WTC11 (cell line): ENCODE data around the gene DUT. TPM values are rescaled to one million over a fixed set of nuclear protein-coding genes. Genes with fewer than 3 reads are reported as not detected.

Experiments
- ATAC-seq: fragments of 200-7000 bp; cut with Tn5 transposase; 2 replicates; pipeline ENCODE4 v1.10.0; 2021; ENCODE audit warnings: mild to moderate bottlenecking, moderate library complexity
- CTCF ChIA-PET: fragments of 300-600 bp; sonication (Branson Sonifier 250); formaldehyde crosslinking; loops from one replicate; lab custom pipeline; 2021; ENCODE audit warnings: antibody characterized with exemption; lab: Charles Lee
- POLR2A ChIA-PET: fragments of 350-600 bp; sonication (Branson Sonifier 250); formaldehyde crosslinking; loops from one replicate; lab custom pipeline; 2021; ENCODE audit warnings: antibody characterized with exemption; lab: Charles Lee
- DNase-seq: peaks from one replicate; pipeline ENCODE4 v3.0.0; 2021; ENCODE audit warnings: low spot score
- H3K27ac Mint-ChIP-seq: 2 replicates; pipeline ENCODE4 v1.8.0; 2021; ENCODE audit warnings: mixed read lengths
- H3K27me3 Mint-ChIP-seq: 2 replicates; pipeline ENCODE4 v1.8.0; 2021; ENCODE audit warnings: low read depth, mild to moderate bottlenecking, moderate library complexity, mixed read lengths
- H3K36me3 Mint-ChIP-seq: 2 replicates; pipeline ENCODE4 v1.8.0; 2021; ENCODE audit warnings: mixed read lengths
- H3K4me1 Mint-ChIP-seq: 2 replicates; pipeline ENCODE4 v1.8.0; 2022; ENCODE audit warnings: mixed read lengths
- H3K4me3 Mint-ChIP-seq: 2 replicates; pipeline ENCODE4 v1.8.0; 2021; ENCODE audit warnings: mild to moderate bottlenecking, moderate library complexity, mixed read lengths
- H3K9me3 Mint-ChIP-seq: 2 replicates; pipeline ENCODE4 v1.8.0; 2021; ENCODE audit warnings: mixed read lengths
- AFF4 ChIP-seq: sonication (generic); formaldehyde crosslinking; IDR thresholded peaks from 2 replicates; pipeline ENCODE4 v1.8.1; 2023; ENCODE audit warnings: mild to moderate bottlenecking, missing genetic modification reagents, borderline replicate concordance
- ATF3 ChIP-seq: sonication (generic); formaldehyde crosslinking; conservative IDR thresholded peaks from 2 replicates; pipeline ENCODE4 v1.8.1; 2022; ENCODE audit warnings: mild to moderate bottlenecking, missing genetic modification reagents
- ESRRA ChIP-seq: sonication (generic); formaldehyde crosslinking; IDR thresholded peaks from 2 replicates; pipeline ENCODE4 v1.8.1; 2022; ENCODE audit warnings: mild to moderate bottlenecking, missing genetic modification reagents, borderline replicate concordance
- GABPB1 ChIP-seq: sonication (generic); formaldehyde crosslinking; IDR thresholded peaks from 2 replicates; pipeline ENCODE4 v1.8.1; 2023; ENCODE audit warnings: mild to moderate bottlenecking, missing genetic modification reagents
- NFATC4 ChIP-seq: fragments of 250-450 bp; sonication (Bioruptor Pico); IDR thresholded peaks from 2 replicates; pipeline ENCODE4 v1.9.0; 2021; ENCODE audit warnings: mild to moderate bottlenecking
- NR3C1 ChIP-seq: sonication (generic); formaldehyde crosslinking; conservative IDR thresholded peaks from 2 replicates; pipeline ENCODE4 v1.8.1; 2023; ENCODE audit warnings: low read depth, mild to moderate bottlenecking, missing genetic modification reagents
- PREB ChIP-seq: sonication (generic); formaldehyde crosslinking; IDR thresholded peaks from 2 replicates; pipeline ENCODE4 v1.8.1; 2022; ENCODE audit warnings: mild to moderate bottlenecking, missing genetic modification reagents, moderate library complexity, borderline replicate concordance
- SP1 ChIP-seq: sonication (generic); formaldehyde crosslinking; conservative IDR thresholded peaks from 2 replicates; pipeline ENCODE4 v1.8.1; 2022; ENCODE audit warnings: missing genetic modification reagents
- ZMAT4 ChIP-seq: fragments of 250-450 bp; sonication (Bioruptor Pico); IDR thresholded peaks from 2 replicates; pipeline ENCODE4 v1.9.0; 2021; ENCODE audit warnings: mild to moderate bottlenecking
- ZNF281 ChIP-seq: sonication (generic); formaldehyde crosslinking; IDR thresholded peaks from 2 replicates; pipeline ENCODE4 v1.8.0; 2023; ENCODE audit warnings: mild to moderate bottlenecking, missing genetic modification reagents
- ZNF317 ChIP-seq: sonication (generic); formaldehyde crosslinking; IDR thresholded peaks from 2 replicates; pipeline ENCODE4 v1.8.1; 2023; ENCODE audit warnings: low read depth, mild to moderate bottlenecking, moderate library complexity, missing genetic modification reagents, borderline replicate concordance
- ZNF396 ChIP-seq: fragments of 250-450 bp; sonication (Bioruptor Pico); IDR thresholded peaks from 2 replicates; pipeline ENCODE4 v1.8.0; 2021; ENCODE audit warnings: mild to moderate bottlenecking, moderate library complexity, borderline replicate concordance
- ZSCAN18 ChIP-seq: fragments of 250-450 bp; sonication (Bioruptor Pico); IDR thresholded peaks from 2 replicates; pipeline ENCODE4 v2.1.2; 2022; ENCODE audit warnings: mild to moderate bottlenecking, moderate library complexity
- total RNA-seq: library from RNA; stranded (reverse); gene quantifications from 3 replicates; pipeline ENCODE4 v1.2.3, GENCODE V29; 2021

DUT gene
- total RNA-seq, 1 experiment from 2014 or later: 204 TPM

GRCh38 chr15:48371550-48371949 lies 40.3 kb downstream of the DUT start:
- POLR2A ChIA-PET: no interaction called here
- ATAC-seq: no peak
- no peak for DNase-seq
- Mint-ChIP-seq H3K9me3 (peaks cover 13% of the 10 kb centered on the region), H3K27me3 (no peaks in the 10 kb centered on the region; the same call in 1 of the 2 replicates), H3K4me1 (no peaks in the 10 kb centered on the region)
- CTCF ChIA-PET: interaction anchor here (1.2 to 1.8 kb wide), 2 partner anchors 14 to 35 kb away, joined by 3 to 6 read pairs; no protein-coding TSS in a partner anchor
- TF ChIP-seq PREB (CRISPR knock-in tag): no peak
- TF ChIP-seq, all 79 proteins: peak for 0
- 0 out of 2 replicates have a peak, but pooled peaks cover 3% of the 10 kb centered on the region for H3K36me3 Mint-ChIP-seq
- H3K4me3 Mint-ChIP-seq: no peak overlapping the region
- H3K27ac Mint-ChIP-seq: no peak overlapping the region

GRCh38 chr15:48371961-48372360 lies 40.7 kb downstream of the DUT start:
- H3K4me1 Mint-ChIP-seq: no peaks in the 10 kb centered on the region
- TF ChIP-seq ATF3 (no peak), ESRRA (CRISPR knock-in tag) (no peak), ZMAT4 (CRISPR knock-in tag) (no peak), ZSCAN18 (CRISPR knock-in tag) (no peak)
- TF ChIP-seq, all 79 proteins: peak for 0
- ATAC-seq: no peak
- Mint-ChIP-seq H3K9me3 (peaks cover 17% of the 10 kb centered on the region), H3K27me3 (no peaks in the 10 kb centered on the region; the same call in 1 of the 2 replicates), H3K27ac (no peak overlapping the region), H3K4me3 (no peak overlapping the region), H3K36me3 (peaks cover 3% of the 10 kb centered on the region; the same call in 1 of the 2 replicates)
- no peak for DNase-seq
- CTCF ChIA-PET: interaction anchor here (1.2 to 1.8 kb wide), 2 partner anchors 15 to 34 kb away, joined by 3 to 6 read pairs; no protein-coding TSS in a partner anchor
- POLR2A ChIA-PET: interaction anchor here (0.6 kb wide), 1 partner anchor 23 kb away, joined by 5 read pairs; no protein-coding TSS in a partner anchor

GRCh38 chr15:48373821-48374451 lies 42.7 kb downstream of the DUT start:
- no peak overlapping the region for H3K4me3 Mint-ChIP-seq
- TF ChIP-seq GABPB1 (CRISPR knock-in tag) (no peak), NR3C1 (CRISPR knock-in tag) (no peak), ZNF396 (CRISPR knock-in tag) (no peak), ZNF317 (CRISPR knock-in tag) (no peak), NFATC4 (no peak), AFF4 (CRISPR knock-in tag) (no peak), SP1 (CRISPR knock-in tag) (no peak), ZNF281 (no peak)
- TF ChIP-seq, all 79 proteins: peak for 0
- ATAC-seq (no peak), DNase-seq (no peak)
- no peak overlapping the region for H3K27ac Mint-ChIP-seq
- H3K4me1 Mint-ChIP-seq: no peaks in the 10 kb centered on the region
- CTCF ChIA-PET: no interaction called here
- H3K27me3 Mint-ChIP-seq: peaks cover 4% of the 10 kb centered on the region; the same call in 1 of the 2 replicates
- H3K9me3 Mint-ChIP-seq: peaks cover 34% of the 10 kb centered on the region
- H3K36me3 Mint-ChIP-seq: peaks cover 13% of the 10 kb centered on the region
- POLR2A ChIA-PET: no interaction called here
